ENCODE results near the gene AATK. TPM values are rescaled to one million over a fixed set of nuclear protein-coding genes. Genes with fewer than 3 reads are reported as not detected.

Gene AATK
- total RNA-seq, 6 donors from 2014 or later, result 39.2 to 144 (median 92.2) TPM

DNA sequence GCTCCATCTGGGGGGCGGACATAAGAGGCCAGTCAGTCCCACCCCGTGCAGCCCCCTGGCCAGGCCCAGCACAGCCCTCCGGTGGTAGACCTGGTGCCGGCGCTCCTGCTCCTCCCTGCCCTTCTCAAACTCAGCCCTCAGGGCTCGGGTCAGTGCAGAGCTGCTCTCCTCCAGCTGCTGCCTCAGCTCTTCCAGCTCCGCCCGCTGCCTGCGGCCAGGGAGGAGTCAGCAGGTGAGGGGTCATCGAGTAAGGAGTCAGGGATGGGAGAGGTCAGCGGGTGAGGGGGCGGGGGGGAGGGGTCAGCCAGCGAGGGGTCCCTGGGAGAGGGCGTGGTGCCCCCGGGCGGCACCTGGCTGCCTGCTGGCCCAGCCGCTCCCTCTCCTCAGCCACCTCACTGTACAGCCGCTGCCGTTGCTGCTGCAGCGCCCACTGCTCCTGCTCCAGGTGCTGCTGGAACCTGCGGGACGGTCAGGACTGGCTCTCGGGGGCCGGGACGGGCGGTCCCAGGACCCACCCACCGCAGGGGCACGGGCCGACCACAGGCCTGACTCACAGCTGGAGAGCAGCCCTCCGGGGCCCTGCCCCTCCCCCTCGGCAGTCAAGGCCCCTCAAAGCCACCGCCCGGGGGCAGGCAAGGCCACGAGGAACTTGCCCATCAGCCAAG is 26.5 kb upstream of the AATK start:
- Histone ChIP-seq H3K27ac (no peak overlapping the region), H3K9me3 (no peaks in the 10 kb centered on the region), H3K4me1 (peaks cover 0 to 17% (median 13%) of the 10 kb centered on the region in 4 donors), H3K4me3 (no peak overlapping the region), H3K27me3 (no peaks in the 10 kb centered on the region), H3K36me3 (peaks cover 0 to 20% (median 9%) of the 10 kb centered on the region in 4 donors)
- DNase-seq (peak in 1 of 2 donors; percentile 75), ATAC-seq (ENCODE audit: low FRiP score in 2 of 2) (no peak)
- TF ChIP-seq, protein P1, sequence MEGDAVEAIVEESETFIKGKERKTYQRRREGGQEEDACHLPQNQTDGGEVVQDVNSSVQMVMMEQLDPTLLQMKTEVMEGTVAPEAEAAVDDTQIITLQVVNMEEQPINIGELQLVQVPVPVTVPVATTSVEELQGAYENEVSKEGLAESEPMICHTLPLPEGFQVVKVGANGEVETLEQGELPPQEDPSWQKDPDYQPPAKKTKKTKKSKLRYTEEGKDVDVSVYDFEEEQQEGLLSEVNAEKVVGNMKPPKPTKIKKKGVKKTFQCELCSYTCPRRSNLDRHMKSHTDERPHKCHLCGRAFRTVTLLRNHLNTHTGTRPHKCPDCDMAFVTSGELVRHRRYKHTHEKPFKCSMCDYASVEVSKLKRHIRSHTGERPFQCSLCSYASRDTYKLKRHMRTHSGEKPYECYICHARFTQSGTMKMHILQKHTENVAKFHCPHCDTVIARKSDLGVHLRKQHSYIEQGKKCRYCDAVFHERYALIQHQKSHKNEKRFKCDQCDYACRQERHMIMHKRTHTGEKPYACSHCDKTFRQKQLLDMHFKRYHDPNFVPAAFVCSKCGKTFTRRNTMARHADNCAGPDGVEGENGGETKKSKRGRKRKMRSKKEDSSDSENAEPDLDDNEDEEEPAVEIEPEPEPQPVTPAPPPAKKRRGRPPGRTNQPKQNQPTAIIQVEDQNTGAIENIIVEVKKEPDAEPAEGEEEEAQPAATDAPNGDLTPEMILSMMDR (IDR thresholded peaks at IDR 0.05), result no peak
- no peak for TF ChIP-seq POLR2A (IDR thresholded peaks at IDR 0.05)
- TF ChIP-seq POLR2AphosphoS5 (IDR thresholded peaks at IDR 0.05), result no peak
- no peak for TF ChIP-seq EP300 (IDR thresholded peaks at IDR 0.05)
- WGBS, 2 donors, result 92 to 100% methylated on average over 2 to 31 of the region's 34 CpGs

DNA sequence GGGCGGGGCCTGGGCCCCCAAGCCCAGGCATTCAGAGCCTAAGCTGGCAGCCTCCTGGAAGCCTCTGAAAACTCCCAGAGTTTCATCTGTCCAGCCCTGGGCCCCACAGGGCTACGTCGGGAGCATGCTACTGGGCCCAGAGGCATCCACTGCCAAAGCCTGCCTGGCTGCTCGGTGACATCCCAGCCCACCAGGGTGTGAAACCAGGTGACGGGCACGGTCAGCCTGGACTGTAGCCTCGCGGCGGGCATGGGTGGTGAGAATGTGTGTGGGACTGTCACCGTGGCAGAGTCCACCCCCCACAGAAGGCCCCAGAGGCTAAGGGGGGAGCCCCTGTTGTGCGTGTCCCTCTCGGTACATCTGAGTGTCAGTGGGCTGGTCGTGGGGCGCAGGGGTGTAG is 25.6 kb upstream of the AATK start:
- Histone ChIP-seq H3K27ac (no peak overlapping the region), H3K4me1 (peaks cover 0 to 12% (median 6%) of the 10 kb centered on the region in 4 donors), H3K9me3 (no peaks in the 10 kb centered on the region), H3K4me3 (no peak overlapping the region), H3K36me3 (peaks cover 0 to 20% (median 9%) of the 10 kb centered on the region in 4 donors), H3K27me3 (no peaks in the 10 kb centered on the region)
- ATAC-seq (ENCODE audit: low FRiP score in 2 of 2) (no peak), DNase-seq (peak in 1 of 2 donors; percentile 57)
- WGBS, 2 donors, result 96 to 98% methylated on average over 9 to 14 of the region's 14 CpGs
- TF ChIP-seq, protein P1 (IDR thresholded peaks at IDR 0.05), result no peak
- TF ChIP-seq EP300 (IDR thresholded peaks at IDR 0.05) (no peak), POLR2AphosphoS5 (IDR thresholded peaks at IDR 0.05) (no peak), POLR2A (IDR thresholded peaks at IDR 0.05) (no peak)

DNA sequence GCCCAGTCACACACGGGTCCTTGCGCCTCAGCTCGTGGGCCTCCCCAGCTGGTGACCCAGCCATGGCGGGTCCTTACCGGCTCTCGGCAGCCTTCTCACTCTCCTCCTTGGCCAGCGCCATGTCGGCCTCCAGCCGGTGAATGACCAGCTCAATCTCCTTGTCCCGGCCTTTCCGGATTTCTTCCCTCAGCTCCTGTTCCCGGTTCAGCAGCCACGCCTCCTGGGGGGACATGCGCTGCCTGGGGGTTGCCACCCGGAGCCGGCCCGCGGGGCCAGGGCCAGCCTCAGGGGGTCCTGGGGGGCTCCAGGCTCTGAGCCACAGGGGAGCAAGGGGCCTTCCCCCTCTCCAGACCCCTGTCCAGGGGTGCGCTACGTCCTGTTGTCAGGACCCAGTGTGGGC is 25.1 kb upstream of the AATK start:
- ATAC-seq (ENCODE audit: low FRiP score in 2 of 2), result no peak
- no peaks in the 10 kb centered on the region for H3K9me3 ChIP-seq
- H3K36me3 ChIP-seq, result peaks cover 0 to 20% (median 9%) of the 10 kb centered on the region in 4 donors
- WGBS, 2 donors, result 88 to 93% methylated on average over 14 to 20 of the region's 20 CpGs
- H3K27ac ChIP-seq, result no peak overlapping the region
- TF ChIP-seq POLR2A (IDR thresholded peaks at IDR 0.05) (no peak), EP300 (IDR thresholded peaks at IDR 0.05) (no peak), POLR2AphosphoS5 (IDR thresholded peaks at IDR 0.05) (no peak)
- TF ChIP-seq, protein P1 (IDR thresholded peaks at IDR 0.05), result no peak
- DNase-seq, result peak in 1 of 2 donors; percentile 74
- H3K27me3 ChIP-seq, result no peaks in the 10 kb centered on the region
- peaks cover 0 to 9% (median 3%) of the 10 kb centered on the region in 4 donors for H3K4me1 ChIP-seq
- H3K4me3 ChIP-seq, result no peak overlapping the region

DNA sequence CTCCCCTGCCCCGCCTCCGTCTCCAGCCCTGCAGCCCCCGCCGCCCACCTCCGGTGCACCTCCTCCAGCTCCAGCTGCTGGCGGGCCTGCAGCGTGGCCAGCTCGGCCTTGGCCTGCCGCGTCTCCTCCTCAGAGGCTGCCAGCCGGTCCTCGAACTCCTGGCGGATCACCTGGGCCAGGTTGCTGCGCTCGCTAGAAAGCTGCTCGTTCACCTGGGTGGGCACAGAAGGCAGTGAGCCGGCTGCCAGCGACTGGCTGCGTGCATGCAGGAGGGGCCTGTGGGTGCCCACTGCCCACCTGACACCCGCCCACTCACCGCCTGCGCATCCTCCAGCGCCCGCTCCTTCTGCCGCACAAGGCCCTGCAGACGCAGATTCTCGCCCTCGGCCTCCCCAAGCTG is 24.6 kb upstream of the AATK start:
- ATAC-seq (ENCODE audit: low FRiP score in 2 of 2), result no peak
- 96 to 97% methylated on average over 19 to 22 of the region's 28 CpGs for WGBS, 2 donors

More for the DNA sequence above, 24.6 kb upstream of the AATK start:
- H3K27ac ChIP-seq, result no peak overlapping the region
- TF ChIP-seq EP300 (IDR thresholded peaks at IDR 0.05) (no peak), POLR2AphosphoS5 (IDR thresholded peaks at IDR 0.05) (no peak), POLR2A (IDR thresholded peaks at IDR 0.05) (no peak)
- TF ChIP-seq, protein P1 (IDR thresholded peaks at IDR 0.05), result no peak
- H3K27me3 ChIP-seq, result no peaks in the 10 kb centered on the region
- no peak overlapping the region for H3K4me3 ChIP-seq
- peak in 1 of 2 donors; percentile 78 for DNase-seq
- H3K36me3 ChIP-seq, result peaks cover 0 to 18% (median 9%) of the 10 kb centered on the region in 4 donors
- peaks cover 0 to 9% (median 3%) of the 10 kb centered on the region in 4 donors for H3K4me1 ChIP-seq
- H3K9me3 ChIP-seq, result no peaks in the 10 kb centered on the region

All from upper lobe of left lung (tissue), 6 donors.